LHCN-M2 (cell line): ENCODE results near the gene PPAT. TPM values are rescaled to one million over a fixed set of nuclear protein-coding genes. Genes with fewer than 3 reads are reported as not detected.
A peak's percentile ranks its signal among the peaks of the same experiment; 100 is the strongest.

Experiments
- DNase-seq: peaks from one replicate; pipeline ENCODE4 v3.0.0-alpha.2; 2012; ENCODE audit warnings: low read depth
- total RNA-seq: library from RNA; depleted of rRNA; stranded (reverse); fragments of >200 nt; gene quantifications from 2 replicates; pipeline ENCODE4 v1.2.3, GENCODE V29; 2014

Gene PPAT
- total RNA-seq, 1 experiment from 2014 or later = 28.0 TPM

GRCh38 chr4:56434599-56435139 is 746 bp downstream of the PPAT start:
- DNase-seq = peak; percentile 60

DNA sequence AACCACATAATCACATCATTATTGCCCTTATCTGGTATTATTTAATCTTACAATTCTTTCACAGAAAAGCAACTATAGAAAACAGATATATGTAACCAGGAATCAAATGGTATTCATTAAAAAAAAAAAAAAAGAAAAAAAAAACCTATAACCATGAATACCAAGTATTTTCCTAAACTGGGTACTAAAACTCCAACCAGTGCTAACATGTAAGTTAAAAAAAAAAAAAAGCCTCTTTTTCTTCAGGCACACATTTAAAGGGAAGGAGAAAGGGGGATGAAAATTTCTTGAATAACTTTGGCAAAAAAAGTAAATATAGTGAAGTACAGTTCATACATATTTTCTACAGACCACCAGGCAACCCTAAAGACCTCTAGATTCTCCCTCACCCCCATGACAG is 2.1 kb downstream of the PPAT start:
- no peak for DNase-seq

DNA sequence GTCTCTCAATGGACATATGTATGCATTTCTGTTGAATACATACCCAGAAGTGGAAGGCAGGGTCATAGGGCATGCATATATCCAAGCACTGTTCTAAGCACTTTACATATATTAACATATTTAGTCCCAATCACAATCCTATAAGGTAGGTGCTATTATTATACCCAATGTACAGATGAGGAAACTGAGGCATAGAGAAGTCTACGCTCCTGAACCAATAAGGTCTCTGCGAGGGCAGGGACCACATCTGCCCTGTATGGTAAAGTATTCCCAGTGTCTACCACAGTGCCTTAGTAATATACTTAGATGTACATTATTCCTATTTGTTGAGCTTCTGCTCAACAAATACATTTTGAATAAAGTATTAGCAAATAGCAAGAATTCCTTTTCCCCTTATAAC is 5.2 kb downstream of the PPAT start:
- DNase-seq = no peak

DNA sequence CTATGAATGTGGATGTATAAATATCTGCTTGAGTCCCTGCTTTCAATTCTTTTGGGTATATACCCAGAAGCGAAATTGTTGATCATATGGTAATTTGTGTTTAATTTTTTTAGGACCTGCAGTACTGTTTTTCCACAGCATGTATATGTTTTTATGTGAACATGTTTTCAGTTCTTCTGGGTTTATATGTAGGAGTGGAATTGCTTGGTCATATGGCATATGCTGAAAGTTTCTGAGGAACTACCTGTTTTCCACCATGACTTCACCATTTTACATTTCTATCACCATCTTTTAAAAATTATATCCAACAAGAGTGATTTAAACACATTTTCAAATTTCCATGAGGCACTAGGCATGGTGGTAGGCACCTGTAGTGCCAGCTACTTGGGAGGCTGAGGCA is 8.2 kb downstream of the PPAT start:
- DNase-seq = no peak

DNA sequence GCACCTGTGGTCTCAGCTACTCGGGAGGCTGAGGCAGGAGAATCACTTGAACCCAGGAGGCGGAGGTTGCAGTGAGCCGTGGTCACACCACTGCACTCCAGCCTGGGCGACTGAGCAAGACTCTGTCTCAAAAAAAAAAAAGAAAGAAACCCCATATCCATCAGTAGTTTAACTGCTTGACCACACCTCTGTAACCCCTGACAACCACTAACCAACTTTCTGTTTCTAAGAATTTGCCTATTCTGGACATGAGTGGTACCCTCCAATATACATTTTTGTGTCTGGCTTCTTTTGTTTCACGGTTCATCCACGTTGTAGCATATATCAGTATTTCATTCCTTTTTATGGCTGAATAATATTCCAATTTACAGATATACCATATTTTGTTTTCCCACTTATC is 9.1 kb downstream of the PPAT start:
- no peak for DNase-seq

DNA sequence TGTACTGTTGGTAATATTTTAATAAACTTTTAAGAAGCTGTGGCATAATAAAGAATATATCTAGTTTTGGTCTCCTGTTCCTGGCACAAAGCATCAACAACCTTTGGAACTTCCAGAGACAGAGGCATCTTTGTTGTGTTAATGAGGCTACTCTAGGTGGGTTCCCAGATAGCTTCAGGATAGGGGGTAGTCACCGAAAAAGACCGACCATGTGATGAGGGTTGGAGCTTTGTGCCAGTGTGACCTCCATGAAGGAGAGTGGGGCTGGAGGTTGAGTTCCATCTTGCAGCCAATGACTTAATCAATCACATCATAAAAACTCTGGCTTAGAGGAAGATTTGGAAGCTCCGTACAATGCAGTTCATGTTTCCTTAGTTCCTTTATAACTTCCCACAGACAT is 9.9 kb downstream of the PPAT start:
- DNase-seq = no peak

GRCh38 chr4:56424697-56425514 is 10.5 kb downstream of the PPAT start:
- DNase-seq = no peak

GRCh38 chr4:56424176-56424575 is 11.2 kb downstream of the PPAT start:
- no peak for DNase-seq

DNA sequence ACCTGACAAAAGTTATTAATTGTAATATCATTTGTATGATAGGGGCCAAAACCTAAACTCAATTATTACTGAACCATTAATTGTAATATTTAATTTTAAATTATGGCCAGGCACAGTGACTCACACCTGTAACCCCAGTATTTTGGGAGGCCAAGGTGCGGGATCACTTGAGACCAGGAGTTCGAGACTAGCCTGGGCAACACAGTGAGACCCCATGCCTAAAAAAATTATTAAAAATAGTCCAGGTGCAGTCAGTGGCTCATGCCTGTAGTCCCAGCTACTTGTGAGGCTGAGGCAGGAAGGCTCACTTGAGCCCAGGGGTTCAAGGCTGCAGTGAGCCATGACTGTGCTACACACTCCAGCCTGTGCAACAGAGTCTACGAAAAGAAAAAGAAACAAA is 18.0 kb downstream of the PPAT start:
- DNase-seq = no peak

- no peak for DNase-seq
Observed at GRCh38 chr4:56416349-56416748, 19.1 kb downstream of the PPAT start.

- DNase-seq = no peak
Observed at GRCh38 chr4:56414135-56414670, 21.2 kb downstream of the PPAT start.

GRCh38 chr4:56410247-56411062 is 25.0 kb downstream of the PPAT start:
- peak; percentile 97 for DNase-seq

- no peak for DNase-seq
Observed at GRCh38 chr4:56409511-56410090, 25.8 kb downstream of the PPAT start.

DNA sequence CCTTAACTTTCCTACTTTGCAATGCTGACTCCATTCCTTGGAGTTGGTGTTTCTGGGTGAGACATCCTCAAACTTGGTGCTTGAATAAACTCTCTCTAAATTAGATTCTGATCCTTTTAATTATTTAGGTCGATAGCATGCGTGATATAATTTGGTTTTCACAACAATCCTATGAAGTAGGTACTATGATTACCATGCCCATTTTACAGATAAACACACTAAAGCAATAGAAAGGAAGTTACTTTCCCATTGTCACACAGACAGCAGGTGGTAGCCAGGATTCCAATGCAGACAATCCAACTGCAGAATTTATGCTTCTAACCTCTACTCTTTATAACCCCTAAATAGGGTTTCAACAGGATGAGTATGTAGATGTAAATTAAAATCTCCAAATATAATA is 26.4 kb downstream of the PPAT start:
- DNase-seq = no peak

GRCh38 chr4:56406151-56406550 is 29.3 kb downstream of the PPAT start:
- DNase-seq = no peak

- no peak for DNase-seq
Observed at GRCh38 chr4:56405016-56405415, 30.4 kb downstream of the PPAT start.

DNA sequence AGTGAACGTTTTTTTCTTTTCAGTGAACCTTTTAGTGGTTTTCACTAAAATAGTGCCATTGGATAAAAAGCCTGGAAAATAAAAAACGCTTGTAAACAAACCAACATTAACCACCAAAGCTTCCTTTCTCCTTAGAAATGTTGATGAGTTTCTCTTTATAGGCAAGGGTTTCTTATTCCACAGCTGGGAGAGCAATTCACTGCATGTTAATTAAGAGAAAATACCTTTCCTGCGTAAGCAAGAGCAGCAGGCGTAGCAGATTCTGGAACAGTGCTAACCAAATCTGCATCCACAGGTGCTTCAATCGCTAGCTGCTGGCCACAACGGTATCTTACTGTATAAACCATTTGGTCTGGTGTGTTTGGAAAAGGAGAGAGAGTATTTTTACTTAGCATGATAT is 34.9 kb downstream of the PPAT start:
- DNase-seq = no peak

DNA sequence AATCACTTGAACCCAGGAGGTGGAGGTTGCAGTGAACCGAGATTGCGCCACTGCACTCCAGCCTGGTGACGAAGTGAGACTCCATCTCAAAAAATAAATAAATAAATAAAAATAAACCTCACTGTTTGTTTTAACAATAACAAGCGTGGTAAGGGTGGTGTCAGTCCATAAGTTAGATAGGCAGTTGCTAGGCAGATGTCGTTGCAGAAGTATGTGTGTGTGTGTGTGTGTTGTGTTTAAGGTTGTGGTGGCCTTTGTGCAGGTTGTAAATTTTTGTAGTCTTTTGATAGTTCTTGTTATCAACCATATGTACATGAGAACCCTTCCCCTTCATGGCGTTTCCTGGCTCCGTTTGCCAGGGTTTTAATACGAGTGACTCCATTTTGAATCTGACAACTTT is 44.1 kb downstream of the PPAT start:
- DNase-seq = no peak

GRCh38 chr4:56389558-56389957 is 45.9 kb downstream of the PPAT start:
- no peak for DNase-seq

GRCh38 chr4:56388306-56388705 is 47.1 kb downstream of the PPAT start:
- DNase-seq = peak; percentile 4

GRCh38 chr4:56387023-56388001 is 48.1 kb downstream of the PPAT start, which contains the start of gene AASDH:
TSS of gene AASDH (minus strand) at chr4:56387491. CDS start at chr4:56384299, 3,192 bp downstream.
- DNase-seq = peak; percentile 94
